Heart left ventricle (tissue), 16 donors: ENCODE data around the gene GLUD1. TPM values are rescaled to one million over a fixed set of nuclear protein-coding genes. Genes with fewer than 3 reads are reported as not detected.
"Not testable (repeated sequence)": the region's sequence is repeated elsewhere in the genome, so short reads cannot be mapped to it uniquely, and the experiment has no call there.

Experiments used
- ATAC-seq, 4 donors: fragments of 200-7000 bp; cut with Tn5 transposase; one replicate each; pipeline ENCODE4 v1.9.1; 2020 to 2022; ENCODE audit warnings: moderate library complexity in 4 of 4, mild to moderate bottlenecking in 3 of 4, moderate number of reproducible peaks in 1 of 4
- DNase-seq, 5 donors: peaks; one replicate each; pipeline ENCODE4 v3.0.0-alpha.2; 2020
- H3K27ac ChIP-seq, 12 donors: fragments of 200-600 bp; sonication (generic) in 4 of 12; one replicate each; pipeline versions ENCODE4 v1.5.0 to v1.8.0; 2016 to 2022; ENCODE audit warnings: mild to moderate bottlenecking in 2 of 12
- H3K27me3 ChIP-seq, 9 donors: fragments of 200-600 bp; sonication (generic) in 2 of 9; one replicate each; pipeline versions ENCODE4 v1.5.1 to v1.8.0; 2016 to 2022; ENCODE audit warnings: mild to moderate bottlenecking in 3 of 9
- H3K36me3 ChIP-seq, 9 donors: fragments of 200-600 bp; sonication (generic) in 2 of 9; one replicate each; pipeline versions ENCODE4 v1.5.0 to v1.8.0; 2018 to 2022; ENCODE audit warnings: mild to moderate bottlenecking in 2 of 9
- H3K4me1 ChIP-seq, 12 donors: fragments of 200-600 bp; sonication (generic) in 4 of 12; one replicate each; pipeline versions ENCODE4 v1.5.0 to v1.8.0; 2016 to 2022; ENCODE audit warnings: mild to moderate bottlenecking in 3 of 12
- H3K4me3 ChIP-seq, 12 donors: fragments of 200-600 bp; sonication (generic) in 4 of 12; one replicate each; pipeline versions ENCODE4 v1.5.0 to v1.8.0; 2017 to 2022; ENCODE audit warnings: mild to moderate bottlenecking in 9 of 12, moderate library complexity in 4 of 12
- H3K9me3 ChIP-seq, 12 donors: fragments of 200-600 bp; sonication (generic) in 4 of 12; one replicate each; pipeline versions ENCODE4 v1.5.0 to v1.8.0; 2016 to 2022; ENCODE audit warnings: mild to moderate bottlenecking in 1 of 12
- POLR2A ChIP-seq, 2 donors: fragments of 450-650 bp; IDR thresholded peaks; one replicate each; pipeline ENCODE4 v1.6.1; 2017; ENCODE audit warnings: antibody characterized with exemption in 2 of 2, mild to moderate bottlenecking in 2 of 2, moderate library complexity in 2 of 2
- WGBS, 4 donors: extraction: QIAGEN DNeasy Blood & Tissue Kit in 2 of 4; methylation state at CpG; one replicate each; pipeline versions ENCODE4 v1.1.5 to v1.1.7; 2013 to 2018; 5-methylcytosine and 5-hydroxymethylcytosine counted together
- intact Hi-C, 10 donors: fragments of 100-400 bp; cut with DNase I; formaldehyde crosslinking; loops; one replicate each; pipeline versions ENCODE4 v1.11.1 to v1.14.2; 2022
- polyA plus RNA-seq, 2 donors: library from polyadenylated mRNA; stranded (reverse); fragments of 200-250 nt; gene quantifications; one replicate each; pipeline ENCODE4 v1.2.3, GENCODE V29; 2013
- total RNA-seq, 9 donors: library from RNA; depleted of rRNA in 2 of 9; stranded (reverse); fragments of >200 nt in 2 of 9; fragmentation: NEBNext Ultra II Directional in 3 of 9; extraction: Animal tissue kit (Norgen Biotek cat#: 25700) in 3 of 9; gene quantifications; one replicate each; pipeline versions ENCODE4 v1.1.0 to v1.2.4, GENCODE V29; 2016 to 2023
- TF ChIP-seq, protein P1 (sequence below), 12 donors: fragments of 200-600 bp; sonication (generic) in 4 of 12; IDR thresholded peaks; one replicate each; pipeline versions ENCODE4 v1.5.0 to v1.8.0; 2018 to 2022; ENCODE audit warnings: antibody characterized with exemption in 12 of 12, mild to moderate bottlenecking in 5 of 12
- donor health status: ischemic (EF 13 %, LVEDD 7.1; RV severe dilation, severe dysfunction).
- donor health status: healthy with polysubstance abuse.
- donor health status: DM: no; HTN: yes; CAD: no.
- donor health status: DM: no; HTN: no; CAD: no.
- donor health status: ischemic (EF 25% LVEDD 6.9; RV normal size, moderate dysfunction).
- donor health status: ischemic (EF 25% LVEDD 5.7; RV mildly dilated, moderate dysfunction).
- donor health status: healthy.
- donor health status: DM: yes; HTN: yes; CAD: no.
- donor health status: ischemic (EF 35%, LVEDD 5.7; RV mildly dilated, moderate dysfunction).
- donor health status: nonischemic (EF 11% LVEDD 7.7; RV severe dilation, severe dysfunction).
- donor health status: DM: yes; HTN: yes; CAD: no.
- donor health status: PGD.
- donor health status: ischemic (EF 29% LVEDD 5.4; RV normal size, mild dysfunction).
- donor health status: nonischemic (EF 23%, LVEDD 6.1; RV moderate dilation, normal function).

GLUD1 gene
- total and polyA plus RNA-seq, 11 donors, result 42.9 to 138 (median 104) TPM

DNA sequence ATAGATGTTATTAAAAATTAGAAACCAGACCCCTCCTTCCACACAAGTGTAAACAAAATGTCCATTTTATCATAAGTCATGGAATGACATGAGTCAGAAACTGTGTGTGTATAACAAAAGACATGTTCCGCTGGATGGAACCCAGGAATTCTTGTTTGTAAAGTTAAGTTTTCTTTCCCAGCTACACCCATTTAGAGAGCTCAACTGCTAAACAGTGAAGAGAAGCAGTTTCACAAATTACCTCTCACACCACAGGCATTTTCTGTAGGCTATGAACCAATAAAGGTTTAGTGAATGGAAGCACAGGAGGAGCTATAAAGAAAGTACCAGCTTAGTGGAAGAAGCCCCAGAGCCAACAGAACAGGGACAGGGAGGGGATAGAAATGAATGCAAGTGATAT lies 12.4 kb downstream of the GLUD1 start:
- peaks cover 0 to 45% (median 13%) of the 10 kb centered on the region in 12 donors for H3K4me1 ChIP-seq
- H3K27me3 ChIP-seq, H3K36me3 ChIP-seq, DNase-seq, H3K4me3 ChIP-seq, intact Hi-C loops, H3K9me3 ChIP-seq: not testable (repeated sequence)
- whole genome bisulfite sequencing, 4 donors, result 78 to 85% (median 82%) methylated on average over 1 of the region's 1 CpG
- ATAC-seq, result peak in 2 of 4 donors; percentile 46 to 51
- H3K27ac ChIP-seq, result peak overlapping the region in 5 of 12 donors; percentile 3 to 50 (median 49)

DNA sequence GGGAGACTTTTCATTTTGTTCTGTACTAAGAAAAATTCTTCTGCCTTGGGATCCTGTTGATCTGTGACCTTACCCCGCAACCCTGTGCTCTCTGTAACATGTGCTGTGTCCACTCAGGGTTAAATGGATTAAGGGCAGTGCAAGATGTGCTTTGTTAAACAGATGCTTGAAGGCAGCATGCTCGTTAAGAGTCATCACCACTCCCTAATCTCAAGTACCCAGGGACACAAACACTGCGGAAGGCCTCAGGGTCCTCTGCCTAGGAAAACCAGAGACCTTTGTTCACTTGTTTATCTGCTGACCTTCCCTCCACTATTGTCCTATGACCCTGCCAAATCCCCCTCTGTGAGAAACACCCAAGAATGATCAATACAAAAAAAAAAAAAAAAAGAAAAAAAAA lies 13.1 kb downstream of the GLUD1 start:
- intact Hi-C loops, DNase-seq, H3K36me3 ChIP-seq, H3K4me3 ChIP-seq, ATAC-seq, H3K9me3 ChIP-seq, H3K27me3 ChIP-seq: not testable (repeated sequence)
- H3K27ac ChIP-seq, result peak overlapping the region in 5 of 12 donors; percentile 3 to 50 (median 49)
- 51 to 91% (median 57%) methylated on average over 1 to 3 of the region's 3 CpGs for WGBS, 4 donors
- peaks cover 0 to 45% (median 13%) of the 10 kb centered on the region in 12 donors for H3K4me1 ChIP-seq

DNA sequence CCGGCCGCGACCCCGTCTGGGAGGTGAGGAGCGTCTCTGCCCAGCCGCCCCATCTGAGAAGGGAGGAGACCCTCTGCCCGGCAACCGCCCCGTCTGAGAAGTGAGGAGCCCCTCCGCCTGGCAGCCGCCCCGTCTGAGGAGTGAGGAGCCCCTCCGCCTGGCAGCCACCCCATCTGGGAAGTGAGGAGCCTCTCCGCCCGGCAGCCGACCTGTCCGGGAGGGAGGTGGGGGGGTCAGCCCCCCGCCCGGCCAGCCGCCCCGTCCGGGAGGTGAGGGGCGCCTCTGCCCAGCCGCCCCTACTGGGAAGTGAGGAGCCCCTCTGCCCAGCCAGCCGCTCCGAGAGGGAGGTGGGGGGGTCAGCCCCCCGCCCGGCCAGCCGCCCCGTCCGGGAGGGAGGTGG lies 14.0 kb downstream of the GLUD1 start:
- ATAC-seq, H3K27ac ChIP-seq, H3K27me3 ChIP-seq, intact Hi-C loops, DNase-seq, H3K4me3 ChIP-seq, H3K9me3 ChIP-seq: not testable (repeated sequence)
- peaks cover 0 to 38% (median 13%) of the 10 kb centered on the region in 12 donors for H3K4me1 ChIP-seq
- peaks cover 0 to 10% (median 4%) of the 10 kb centered on the region in 9 donors for H3K36me3 ChIP-seq
- WGBS, 4 donors, result 90 to 97% (median 97%) methylated on average over 12 to 30 of the region's 31 CpGs; no CpG with 5 or more reads in 1 of the 4 donors

DNA sequence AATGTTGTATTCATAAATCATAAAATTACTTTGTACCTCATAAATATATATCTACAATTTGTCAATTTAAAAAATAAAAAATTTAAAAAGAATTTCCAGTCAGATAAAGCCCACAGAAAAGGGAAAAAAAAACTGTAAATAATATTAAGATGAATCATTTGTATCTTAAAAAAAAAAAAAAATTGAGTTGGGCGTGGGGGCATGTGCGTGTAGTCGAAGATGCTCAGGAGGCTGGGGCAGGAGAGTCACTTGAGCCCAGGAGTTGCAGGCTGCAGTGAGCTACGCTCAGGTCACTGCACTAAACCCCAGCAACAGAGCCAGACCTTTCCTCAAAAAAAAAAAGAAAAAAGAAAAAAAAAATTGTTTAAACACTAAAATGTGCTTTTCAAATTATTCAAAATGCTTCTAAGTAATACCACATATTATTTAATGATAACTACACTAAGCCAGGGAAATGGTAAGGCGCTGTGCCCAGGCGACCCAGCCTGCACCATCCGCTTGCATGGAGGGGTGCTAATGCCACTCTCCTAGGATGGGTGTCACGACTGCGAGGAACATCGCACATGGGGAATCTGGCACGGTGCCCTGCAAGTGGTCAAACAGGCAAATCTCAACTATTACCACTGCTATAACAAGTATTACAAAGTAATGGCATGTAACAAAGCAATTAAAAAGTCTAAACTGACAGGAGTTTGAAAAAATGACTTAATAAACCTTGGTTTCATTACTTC lies 15.4 kb downstream of the GLUD1 start:
- ATAC-seq, result no peak
- Histone ChIP-seq H3K27ac (no peak overlapping the region), H3K9me3 (no peaks in the 10 kb centered on the region), H3K36me3 (peaks cover 0 to 24% (median 11%) of the 10 kb centered on the region in 9 donors), H3K27me3 (no peaks in the 10 kb centered on the region), H3K4me1 (peaks cover 0 to 25% (median 10%) of the 10 kb centered on the region in 12 donors), H3K4me3 (no peak overlapping the region)
- no peak for DNase-seq
- no peak for TF ChIP-seq POLR2A (IDR thresholded peaks at IDR 0.05)
- TF ChIP-seq, protein P1, sequence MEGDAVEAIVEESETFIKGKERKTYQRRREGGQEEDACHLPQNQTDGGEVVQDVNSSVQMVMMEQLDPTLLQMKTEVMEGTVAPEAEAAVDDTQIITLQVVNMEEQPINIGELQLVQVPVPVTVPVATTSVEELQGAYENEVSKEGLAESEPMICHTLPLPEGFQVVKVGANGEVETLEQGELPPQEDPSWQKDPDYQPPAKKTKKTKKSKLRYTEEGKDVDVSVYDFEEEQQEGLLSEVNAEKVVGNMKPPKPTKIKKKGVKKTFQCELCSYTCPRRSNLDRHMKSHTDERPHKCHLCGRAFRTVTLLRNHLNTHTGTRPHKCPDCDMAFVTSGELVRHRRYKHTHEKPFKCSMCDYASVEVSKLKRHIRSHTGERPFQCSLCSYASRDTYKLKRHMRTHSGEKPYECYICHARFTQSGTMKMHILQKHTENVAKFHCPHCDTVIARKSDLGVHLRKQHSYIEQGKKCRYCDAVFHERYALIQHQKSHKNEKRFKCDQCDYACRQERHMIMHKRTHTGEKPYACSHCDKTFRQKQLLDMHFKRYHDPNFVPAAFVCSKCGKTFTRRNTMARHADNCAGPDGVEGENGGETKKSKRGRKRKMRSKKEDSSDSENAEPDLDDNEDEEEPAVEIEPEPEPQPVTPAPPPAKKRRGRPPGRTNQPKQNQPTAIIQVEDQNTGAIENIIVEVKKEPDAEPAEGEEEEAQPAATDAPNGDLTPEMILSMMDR (IDR thresholded peaks at IDR 0.05), result no peak
- WGBS, 4 donors, result 80 to 86% (median 83%) methylated on average over 11 of the region's 11 CpGs
- intact Hi-C loops, result no loop called here

DNA sequence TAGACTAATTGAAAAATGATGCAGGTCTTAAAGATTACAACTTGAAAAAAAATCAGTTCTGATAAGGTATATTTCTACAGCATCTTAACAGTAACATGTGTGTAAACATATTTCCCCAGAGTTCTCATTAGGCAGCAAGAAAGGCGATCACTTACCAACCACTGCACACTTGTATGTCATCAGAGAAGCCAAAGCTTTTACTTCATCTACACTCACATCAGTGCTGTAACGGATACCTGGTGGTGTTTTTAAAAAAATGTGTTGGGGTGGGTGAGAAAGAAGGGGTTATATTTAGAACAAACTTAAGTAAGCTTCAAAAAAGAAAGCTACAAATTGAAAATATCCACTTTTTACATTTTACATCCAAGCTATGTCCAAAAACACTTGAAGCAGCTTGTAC lies 18.2 kb downstream of the GLUD1 start:
- H3K9me3 ChIP-seq, H3K27me3 ChIP-seq, H3K27ac ChIP-seq, ATAC-seq, DNase-seq, H3K4me1 ChIP-seq, H3K4me3 ChIP-seq, intact Hi-C loops: not testable (repeated sequence)
- WGBS, 4 donors, result 89 to 97% (median 94%) methylated on average over 2 of the region's 2 CpGs
- H3K36me3 ChIP-seq, result peaks cover 0 to 51% (median 38%) of the 10 kb centered on the region in 9 donors

DNA sequence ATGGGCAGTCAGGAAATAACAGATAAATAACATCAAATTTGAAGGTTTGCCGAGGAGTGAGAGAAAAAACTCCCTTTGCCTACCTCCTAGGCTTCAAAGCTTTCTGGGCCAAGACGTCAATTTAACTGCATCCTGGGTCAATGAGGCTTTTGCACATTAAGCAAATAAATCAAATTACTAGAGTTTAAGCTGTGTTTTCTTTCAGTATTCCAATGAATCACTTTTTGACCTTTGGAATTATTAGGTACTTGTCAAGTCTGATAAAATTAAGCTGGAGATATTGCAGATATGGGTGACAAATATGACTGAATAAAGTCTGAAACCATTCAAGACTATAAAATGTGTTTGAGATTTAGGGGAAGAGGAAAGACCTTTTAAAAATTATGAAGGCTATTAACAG lies 22.2 kb downstream of the GLUD1 start:
- Histone ChIP-seq H3K27me3 (no peaks in the 10 kb centered on the region), H3K4me3 (no peak overlapping the region), H3K27ac (no peak overlapping the region), H3K36me3 (peaks cover 0 to 91% (median 74%) of the 10 kb centered on the region in 9 donors), H3K9me3 (no peaks in the 10 kb centered on the region), H3K4me1 (no peaks in the 10 kb centered on the region)
- WGBS, 4 donors, result 82 to 95% (median 90%) methylated on average over 2 of the region's 2 CpGs
- no peak for TF ChIP-seq POLR2A (IDR thresholded peaks at IDR 0.05)
- TF ChIP-seq, protein P1 (IDR thresholded peaks at IDR 0.05), result no peak
- ATAC-seq (no peak), DNase-seq (no peak)
- intact Hi-C loops, result no loop called here
